ENCODE results near the gene ANO1.

ANO1 gene

DNA sequence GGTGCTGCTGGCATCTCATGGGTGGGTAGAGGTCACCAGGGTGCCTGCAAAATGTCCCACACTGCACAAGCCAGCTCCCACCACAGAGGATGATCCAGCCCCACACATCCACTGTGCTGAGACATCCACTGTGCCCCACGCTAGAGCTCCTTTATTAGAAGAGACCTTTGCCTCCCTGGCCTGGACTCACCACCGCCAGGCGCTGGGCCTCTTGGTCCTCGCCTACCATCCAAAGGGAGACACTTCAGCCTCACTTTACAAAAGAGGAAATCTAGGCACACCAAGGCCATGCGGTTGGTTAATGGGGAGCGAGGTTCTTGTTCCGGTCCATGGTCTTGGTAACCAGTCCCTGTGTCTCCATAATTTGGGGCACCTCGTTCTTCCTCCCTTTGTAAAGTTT is 3.4 kb upstream of the ANO1 start:
- no peak for DNase-seq

DNA sequence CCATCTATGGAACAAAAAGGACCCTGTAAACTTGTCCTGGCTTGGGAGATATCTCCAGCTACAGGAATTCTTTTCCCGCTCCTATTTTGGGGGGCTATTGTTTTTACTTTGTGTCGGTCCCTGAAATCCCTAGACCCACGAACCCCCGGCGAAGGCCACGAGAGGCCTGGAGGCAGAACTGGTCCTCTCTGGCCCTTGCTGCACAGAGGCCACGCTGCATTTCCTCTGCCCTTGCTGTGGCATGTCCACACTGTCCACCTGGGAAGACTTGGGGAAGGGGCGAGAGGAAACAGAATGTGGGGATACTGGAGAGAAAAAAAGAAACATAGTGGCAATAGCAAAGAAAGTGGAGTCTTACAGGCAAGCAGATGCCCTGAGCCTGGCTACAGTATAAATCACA is 2.3 kb upstream of the ANO1 start:
- no peak for DNase-seq

DNA sequence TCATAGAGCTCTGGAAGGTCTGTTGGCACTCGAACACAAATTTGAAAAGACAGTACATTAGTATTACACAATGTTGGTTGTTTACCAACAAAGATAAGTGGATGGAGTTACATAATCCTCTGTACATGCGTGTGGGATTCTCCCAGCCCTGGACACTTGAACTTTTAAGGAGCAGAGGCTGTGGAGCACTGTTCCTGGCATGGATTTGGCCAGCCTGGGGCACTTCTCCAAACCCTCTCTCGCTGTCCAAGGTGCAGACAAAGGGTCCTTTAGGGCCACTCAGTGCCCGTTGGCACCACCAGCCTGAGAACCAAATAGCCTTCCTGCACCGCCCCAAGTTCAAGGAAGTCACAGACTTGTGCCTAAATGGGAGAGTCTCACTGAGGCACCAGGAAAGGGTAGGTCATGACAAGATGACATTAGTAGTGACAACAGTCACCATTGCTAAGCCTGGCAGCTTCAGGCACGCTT is 1.6 kb upstream of the ANO1 start:
- no peak for DNase-seq

DNA sequence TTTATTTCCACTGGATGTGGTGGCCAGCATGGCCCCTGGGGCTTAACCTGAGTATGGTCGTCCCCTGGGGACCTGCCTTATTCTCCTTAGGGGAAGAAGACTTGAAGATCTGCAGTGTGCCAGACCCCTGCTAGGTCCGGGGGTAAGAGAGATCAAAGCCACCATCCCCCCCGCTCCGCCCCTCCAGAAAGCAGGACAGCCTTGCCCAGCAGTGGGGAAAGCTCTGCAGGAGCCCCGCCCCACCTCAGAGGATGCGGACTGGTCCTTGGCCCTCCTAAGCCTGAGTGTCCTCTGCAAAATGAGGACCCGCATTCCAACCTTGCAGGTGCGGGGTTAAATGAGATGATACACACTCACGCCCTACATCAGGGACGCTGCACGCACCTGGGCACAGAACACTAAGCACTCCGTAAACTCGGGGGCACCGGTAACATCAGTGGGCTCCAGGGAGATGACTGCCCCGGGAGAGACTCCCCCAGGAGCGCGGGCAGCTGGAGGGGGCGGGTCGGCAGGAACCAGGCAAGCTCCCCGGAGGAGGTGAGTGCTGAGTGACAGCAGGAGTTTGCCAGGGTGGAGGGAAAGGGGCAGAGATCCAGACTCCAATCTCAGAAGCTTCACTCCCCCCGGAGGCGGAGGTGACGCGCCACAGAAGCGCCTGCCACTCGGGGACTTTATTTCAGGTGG is 564 bp upstream of the ANO1 start:
- DNase-seq = no peak

DNA sequence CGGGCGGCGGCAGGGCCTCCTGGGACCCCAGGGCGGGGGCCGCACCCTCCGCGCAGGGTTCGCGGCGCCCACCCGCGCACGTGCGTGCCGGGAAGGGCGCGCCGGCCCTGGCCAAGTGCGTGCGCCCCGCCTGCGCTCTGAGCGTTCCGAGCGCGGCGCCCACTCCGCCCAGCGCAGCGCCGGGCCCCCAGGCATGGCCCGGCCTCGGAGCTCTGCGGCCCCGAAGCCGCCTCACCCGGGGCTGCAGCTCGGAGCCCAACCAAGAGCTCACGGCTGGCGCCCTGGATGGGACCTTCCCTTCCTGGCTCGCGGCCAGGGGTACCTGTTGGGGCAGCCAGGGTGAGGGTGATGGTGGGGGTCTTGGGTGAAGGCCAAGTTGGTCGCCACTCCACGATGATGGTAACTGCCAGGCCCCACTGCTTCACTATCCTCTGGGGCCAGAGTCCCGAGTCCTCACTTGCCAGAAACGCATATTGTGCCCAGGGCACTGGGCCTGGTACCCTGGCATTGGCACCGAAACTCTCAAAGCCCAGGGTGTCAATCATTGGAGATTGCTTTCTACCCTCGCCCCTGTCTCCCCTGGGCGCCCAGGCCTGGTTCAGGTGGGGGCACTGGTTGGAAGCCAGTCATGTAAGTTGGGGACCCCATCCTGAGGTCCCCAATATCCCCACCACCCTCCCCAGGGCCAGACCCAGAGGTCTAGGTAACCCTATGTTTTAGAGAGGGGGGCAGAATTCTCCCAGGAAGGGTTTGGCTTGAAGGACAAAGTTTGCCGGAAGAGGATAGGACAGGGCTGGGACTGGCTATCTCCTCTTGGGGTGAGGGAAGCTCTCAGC is 882 bp downstream of the ANO1 start:
- DNase-seq = no peak

DNA sequence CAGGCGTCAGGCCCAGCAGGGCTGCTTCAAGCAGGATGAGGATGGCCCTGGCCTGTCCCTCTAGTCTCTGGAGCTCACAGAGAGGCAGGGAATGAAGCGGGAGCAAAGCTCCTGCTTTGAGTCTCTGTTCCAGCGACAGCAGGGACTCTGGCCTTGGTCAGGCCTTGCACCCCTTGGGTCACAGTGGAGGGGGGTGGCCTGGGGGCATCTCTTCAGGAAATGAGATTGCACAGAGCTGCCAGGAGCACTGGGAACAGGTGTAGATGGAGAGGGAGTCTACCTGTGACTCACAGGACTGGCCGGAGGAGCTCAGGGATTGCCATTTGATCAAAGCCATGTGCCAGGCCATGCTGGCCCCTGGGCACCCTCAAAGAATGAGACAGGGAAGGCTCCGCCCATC is 1.6 kb downstream of the ANO1 start:
- no peak for DNase-seq

DNA sequence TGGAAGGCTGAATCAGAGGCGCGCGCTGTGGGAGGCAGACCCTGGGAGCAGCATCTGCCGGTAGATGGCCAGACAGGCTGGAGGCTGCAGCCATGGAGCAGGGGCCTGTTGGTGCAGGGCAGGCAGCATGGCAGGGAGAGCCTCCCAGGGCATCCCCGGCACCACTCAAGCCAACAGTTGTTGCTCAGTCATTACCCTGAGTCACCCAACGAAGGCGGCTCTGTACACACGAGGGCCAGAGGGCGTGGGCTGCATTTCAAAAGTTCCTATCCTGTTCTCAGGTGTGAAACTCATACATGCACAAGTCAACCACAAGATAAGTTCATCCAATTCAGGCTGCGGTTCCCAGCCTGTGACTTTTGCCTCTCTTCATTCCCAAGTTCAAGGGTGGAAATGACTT is 2.6 kb downstream of the ANO1 start:
- DNase-seq = no peak

DNA sequence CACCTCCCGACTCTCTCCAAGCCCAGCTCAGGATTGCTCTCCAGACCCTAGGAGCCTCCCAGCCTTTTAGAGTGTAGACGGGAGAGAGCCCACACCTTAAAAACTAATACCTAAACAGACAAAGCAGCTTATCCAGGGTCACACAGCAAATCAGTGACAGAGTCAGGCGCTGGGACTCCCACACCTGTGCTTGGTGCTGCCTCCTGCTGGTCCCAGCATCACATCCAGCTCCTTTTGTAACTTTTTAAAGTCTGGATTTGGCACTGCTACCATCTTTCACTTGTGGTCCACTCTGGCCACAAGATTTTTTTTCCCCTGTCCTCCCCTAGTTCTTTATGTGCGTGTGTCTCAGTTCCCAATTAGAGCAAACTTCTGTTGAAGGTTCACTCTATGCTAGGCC is 4.7 kb downstream of the ANO1 start:
- DNase-seq = no peak

DNA sequence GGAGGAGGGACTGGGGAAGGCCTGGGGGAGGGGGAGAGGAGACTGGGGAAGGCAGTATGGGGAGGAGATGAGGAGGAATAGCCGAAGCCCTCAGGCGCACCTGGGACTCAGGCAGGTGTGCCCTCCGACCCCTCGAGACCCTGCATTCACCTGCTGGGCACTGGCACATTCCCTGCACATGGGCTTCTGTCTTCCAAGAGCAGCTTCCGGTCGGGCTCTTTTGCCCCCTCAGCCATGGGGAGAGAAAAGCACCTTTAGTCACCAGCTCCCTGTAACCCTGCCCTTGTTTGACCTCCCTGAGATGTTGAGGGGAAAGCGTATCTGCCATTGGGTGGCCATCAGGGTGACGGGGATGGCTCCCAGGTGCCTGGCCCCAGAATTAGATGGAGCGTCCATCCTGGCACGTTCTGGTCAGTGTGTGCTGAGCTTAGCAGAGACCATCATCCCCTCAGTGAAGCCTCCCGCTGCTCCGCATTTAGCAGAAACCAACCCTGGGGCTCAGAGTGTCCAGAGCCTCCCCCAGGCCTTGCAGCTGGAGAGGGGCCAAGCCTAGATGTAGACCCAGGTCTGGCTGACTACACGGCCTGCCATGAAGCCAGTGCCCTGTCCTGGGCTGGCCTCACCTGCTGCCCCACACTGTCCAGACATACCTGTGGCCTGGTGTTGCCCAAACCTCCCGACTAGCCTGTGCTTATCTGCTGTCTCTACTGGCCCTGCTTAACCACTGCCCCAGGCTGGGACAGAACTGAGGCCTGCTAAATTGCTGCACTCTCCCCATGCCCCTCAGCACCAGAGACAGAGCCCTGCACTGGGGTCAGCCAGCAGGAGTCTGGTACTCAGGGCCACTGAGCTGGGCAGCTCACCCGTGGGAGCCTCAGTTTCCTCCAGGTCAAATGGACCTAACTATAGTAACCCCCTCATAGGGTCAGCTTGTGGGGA is 6.2 kb downstream of the ANO1 start:
- DNase-seq = no peak

DNA sequence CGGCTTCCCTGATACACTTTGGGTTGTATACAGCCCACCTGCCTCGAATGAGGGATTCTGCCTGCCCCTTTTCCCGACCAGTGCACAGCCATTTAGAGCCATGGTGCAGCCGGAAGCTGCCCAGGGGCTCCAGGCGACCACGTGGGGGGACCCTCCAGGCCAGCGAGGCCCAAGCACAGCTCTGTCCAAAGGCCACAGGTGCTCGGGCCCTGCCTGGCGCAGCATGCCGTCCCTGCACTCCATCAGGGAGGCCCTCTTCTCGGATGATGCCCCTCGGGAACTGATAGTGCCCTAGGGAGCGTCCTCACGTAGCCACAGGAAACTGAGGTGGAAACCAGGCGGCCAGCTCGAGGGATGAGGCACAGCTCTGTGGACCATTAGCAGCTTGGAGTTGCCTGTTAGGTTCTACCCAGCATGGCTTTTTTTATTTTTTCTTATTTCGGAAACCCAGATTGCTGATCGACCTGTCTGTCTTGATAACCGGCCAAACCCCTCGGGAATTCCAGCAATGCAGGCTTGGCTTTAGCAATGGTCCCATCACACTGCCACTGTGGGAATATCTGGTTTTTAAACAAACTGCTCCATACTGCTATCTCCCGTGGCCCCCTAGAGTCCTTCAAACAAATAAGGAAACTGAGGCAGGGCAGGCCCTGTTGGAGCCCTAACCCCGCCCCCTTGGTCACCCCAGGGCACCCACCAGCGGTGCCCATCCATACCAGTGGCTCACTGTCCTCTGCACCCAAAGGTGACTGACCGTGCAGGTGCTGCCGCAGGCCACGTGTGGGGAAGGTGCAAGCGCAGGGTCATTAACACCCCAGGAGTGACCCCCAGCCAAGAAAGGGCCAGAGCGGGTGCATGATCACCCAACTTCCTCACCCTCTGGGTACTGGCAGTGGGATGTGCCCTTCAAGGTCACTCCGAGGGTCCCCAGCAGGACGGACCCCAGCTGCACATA is 8.0 kb downstream of the ANO1 start:
- no peak for DNase-seq

DNA sequence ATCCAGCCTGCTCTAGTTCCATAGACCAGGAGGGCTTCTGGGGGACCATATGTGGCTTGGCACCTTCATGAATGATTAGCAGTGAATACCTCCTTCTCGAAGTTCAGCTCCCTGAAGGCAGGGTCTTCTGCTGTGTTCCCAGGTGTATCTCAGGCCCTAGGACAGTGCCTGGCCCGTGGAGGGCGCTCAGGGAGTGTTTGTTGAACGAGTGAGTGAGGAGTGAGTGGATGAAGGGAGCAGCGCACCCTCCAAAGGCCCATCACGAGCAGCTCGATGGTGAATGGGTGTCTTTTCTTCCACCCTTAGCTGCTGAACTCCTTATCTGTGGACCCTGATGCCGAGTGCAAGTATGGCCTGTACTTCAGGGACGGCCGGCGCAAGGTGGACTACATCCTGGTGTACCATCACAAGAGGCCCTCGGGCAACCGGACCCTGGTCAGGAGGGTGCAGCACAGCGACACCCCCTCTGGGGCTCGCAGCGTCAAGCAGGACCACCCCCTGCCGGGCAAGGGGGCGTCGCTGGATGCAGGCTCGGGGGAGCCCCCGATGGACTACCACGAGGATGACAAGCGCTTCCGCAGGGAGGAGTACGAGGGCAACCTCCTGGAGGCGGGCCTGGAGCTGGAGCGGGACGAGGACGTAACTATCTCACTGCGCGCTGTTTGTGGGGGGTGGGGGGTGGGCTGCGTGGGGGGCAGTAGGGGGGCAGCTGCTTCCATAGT is 9.5 kb downstream of the ANO1 start:
- no peak for DNase-seq

DNA sequence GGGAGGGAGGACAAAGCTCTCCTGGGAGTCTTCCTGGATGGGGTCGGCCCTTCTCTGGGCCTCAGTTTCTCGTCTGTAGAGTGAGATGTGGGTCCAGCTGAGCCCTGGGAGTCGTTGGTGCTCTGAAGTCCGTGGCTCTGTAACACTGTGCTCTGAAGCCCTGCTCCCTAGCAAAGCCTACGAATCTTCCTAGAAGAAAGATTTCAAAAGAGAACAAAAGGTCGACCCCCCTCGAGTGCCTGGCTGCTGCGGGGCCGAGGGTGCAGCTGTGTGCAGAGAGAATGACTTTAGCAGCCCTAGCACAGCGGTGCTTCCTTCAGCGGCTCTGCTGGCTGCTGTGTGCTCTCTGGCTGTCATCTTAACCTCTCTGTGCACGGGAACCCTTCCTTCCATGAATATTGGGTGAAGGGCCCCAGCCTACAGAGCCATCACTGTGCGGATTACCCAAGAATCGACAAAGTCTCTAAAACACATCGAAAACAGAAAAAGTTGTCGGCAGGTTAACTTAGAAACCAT is 10.7 kb downstream of the ANO1 start:
- DNase-seq = no peak

DNA sequence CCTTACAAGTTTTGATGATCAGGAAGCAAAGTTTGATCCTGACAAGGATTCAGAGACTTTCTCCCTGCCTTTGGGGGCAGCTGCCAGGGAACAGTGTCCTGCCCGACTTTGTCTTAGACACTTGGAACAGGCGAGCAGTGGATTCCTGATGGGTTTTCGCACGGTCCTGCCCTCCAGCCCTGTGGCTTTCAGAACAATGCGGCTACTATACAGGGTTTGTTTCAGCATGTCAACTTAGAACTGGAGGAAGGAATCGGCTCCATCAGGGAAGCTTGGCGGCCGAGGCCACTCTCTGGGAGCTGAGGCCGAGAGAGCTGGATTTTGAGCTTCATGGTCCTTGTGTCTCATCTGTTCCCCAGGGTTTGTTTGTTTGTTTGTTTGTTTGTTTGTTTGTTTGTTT is 11.5 kb downstream of the ANO1 start:
- no peak for DNase-seq

DNA sequence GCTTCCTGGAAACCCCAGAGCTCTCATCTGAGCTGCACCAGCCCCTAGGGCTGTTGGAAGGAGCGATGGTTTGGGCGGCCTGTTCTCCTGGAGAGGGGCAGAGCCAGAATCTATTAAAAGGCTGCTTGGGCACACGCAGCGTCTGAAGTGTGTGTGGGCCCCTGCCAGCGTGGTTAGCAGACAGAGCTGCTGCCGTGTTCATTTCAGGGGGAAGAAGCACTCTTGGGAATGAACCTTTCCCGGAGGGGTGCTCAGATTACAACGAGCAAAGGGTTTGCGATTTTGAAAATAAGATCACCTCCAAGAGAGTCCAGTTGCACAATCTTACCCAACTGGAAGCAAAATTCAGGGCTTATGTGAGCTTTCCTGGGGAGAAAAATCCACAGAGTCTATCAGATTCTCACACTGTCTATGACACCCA is 12.9 kb downstream of the ANO1 start:
- no peak for DNase-seq

DNA sequence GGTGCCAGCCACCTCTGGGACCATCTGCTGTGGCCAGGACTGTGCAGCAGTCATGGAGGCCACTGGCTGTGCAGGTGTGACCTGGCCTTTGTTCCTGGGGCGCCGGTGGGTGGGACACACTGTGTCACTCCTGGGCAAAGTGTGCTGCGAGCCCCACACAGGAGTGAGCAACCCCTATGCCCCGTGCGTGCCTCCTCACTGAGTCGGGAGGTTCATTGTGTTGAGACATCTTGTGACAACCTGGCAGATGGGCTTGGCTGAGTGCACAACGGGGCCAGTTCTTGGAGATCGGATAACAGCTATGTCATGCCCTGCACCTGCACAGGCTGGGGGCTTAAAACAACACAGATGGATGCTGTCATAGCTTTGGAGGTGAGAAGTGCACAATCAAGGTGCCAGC is 13.5 kb downstream of the ANO1 start:
- no peak for DNase-seq

DNA sequence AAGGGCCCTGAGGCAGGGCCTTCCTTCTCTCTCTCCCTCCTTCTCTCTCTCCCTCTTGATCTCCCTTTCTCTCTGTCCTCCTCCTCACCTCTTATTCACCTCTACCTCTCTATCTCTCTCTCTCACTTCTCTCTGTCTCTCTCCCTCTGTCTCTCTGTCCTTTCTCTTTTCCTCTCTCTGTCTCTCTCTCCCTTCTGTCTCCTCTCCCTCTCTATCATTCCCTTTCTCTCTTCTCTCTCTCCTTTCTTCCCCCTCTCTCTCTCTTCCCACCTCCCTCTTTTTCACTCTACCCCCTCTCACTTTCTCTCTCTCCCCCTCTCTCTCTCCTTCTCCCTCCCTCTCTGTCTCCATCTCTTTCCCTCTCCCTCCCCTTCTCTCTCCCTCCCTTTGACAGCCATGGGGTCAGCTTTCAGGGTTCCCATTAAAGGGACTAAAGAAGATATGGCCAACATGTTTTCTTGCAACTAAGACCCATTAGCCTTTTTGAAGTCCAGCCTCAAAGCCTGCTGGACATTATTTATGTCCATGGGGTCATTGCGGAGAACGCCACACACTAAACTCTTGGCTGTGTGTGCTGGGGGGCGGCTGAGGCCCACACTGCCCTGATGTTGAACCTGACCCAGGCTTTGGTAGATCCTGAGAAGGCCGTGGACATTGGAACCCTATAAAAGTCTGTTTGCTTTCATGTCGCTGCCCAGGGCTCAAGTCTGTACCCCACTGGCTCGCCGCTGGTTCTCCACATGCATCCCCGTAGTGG is 15.0 kb downstream of the ANO1 start:
- DNase-seq = no peak

DNA sequence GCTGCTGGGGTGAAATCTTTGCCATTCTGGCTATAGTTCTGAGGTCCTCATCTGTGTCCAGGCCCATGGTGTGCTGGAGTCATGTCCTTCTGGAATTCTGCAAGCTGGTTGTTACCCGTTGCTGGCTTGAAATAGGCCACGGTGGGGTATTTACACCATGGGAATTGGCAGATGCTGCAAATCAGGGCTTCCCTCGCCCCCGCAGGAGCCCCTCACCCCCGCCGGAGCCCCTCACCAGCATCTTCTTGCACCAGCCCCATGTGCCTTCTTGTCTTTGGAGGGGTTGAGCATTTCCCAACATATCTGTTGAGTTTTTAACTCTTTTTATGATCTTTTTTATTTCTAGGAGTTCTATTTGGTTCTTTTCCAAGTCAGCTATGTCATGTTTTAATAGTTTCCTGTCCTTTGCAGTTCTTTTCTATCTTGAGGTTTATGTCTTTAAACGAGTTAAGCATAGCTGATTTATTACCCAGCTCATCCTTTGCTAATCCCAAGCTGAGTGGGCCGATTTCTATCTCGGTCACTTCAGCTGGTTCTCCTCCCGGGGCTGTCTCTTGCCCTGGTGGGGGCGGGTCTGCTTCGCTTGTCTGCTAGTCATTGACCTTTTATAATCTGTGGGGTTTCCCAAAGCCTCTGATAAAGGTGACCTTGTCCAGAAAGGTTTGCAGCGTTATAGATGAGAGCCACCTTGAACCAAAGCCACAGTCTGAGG is 17.6 kb downstream of the ANO1 start:
- DNase-seq = no peak

DNA sequence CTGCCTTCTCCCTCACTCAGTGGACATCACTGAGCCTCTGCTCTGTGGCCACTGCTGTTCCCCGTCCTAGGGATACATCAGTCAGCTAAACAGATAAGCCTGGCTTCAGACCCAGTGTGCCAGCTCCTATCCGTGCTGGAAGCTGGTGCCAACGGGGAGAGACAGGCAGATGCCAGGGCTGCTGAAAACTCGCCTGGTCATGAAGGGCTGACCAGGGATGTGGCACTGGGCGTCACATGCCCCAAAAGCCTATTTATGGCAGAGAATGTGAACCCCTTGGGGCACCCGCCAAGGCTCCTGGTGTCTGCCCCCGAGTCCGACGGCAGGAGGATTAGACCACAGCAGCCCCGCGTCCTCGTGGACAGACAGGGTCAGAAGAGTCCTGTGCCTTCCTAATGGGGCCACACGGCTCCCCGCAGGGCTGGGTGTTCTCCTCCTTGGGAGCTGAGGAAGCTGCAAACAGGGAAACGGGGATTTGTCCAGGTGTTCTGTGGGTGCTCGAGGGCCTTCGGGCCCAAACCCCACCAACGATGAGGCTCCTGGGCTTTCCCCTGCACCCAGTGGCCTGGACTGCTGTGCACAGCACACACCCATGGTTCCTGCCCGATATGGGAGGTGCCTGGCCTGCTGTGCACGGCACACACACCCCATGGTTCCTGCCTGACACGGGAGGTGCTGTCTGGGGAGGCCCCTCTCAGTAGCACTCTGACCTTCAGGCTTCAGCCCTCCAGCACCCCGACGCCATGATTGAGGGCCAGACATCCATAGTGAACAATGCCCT is 19.9 kb downstream of the ANO1 start:
- no peak for DNase-seq

DNA sequence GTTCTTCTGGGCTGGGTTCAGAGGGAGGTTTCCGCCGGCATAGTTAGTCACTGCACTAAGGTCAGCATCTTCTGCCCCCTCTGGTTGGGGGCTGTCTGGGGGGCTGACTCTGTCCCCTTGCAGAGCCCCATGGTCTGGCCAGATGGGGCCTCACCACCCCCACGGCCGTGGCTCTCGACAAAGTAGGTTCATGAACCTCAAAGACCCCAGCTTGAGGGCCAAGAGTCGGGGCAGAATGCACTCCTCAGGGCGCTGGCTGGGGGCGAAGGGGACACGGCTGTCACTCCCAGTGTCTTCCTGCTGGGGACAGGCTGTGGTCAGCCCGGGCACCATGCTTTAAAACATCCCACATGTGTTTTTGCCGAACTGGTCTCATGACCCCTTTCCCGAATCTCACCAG is 20.8 kb downstream of the ANO1 start:
- DNase-seq = no peak
